ENCODE measurements around the gene ERP27. TPM values are rescaled to one million over a fixed set of nuclear protein-coding genes. Genes with fewer than 3 reads are reported as not detected.

Gene ERP27
- total and polyA plus RNA-seq, 2 of the 8 experiments (the other 6 are each of a cell fraction or from before 2014, with no cell fraction given), result not detected

- no peak for TF ChIP-seq BRCA1 (IDR thresholded peaks at IDR 0.05; ENCODE audit: low read depth, low read length)
- TF ChIP-seq RBBP5 (IDR thresholded peaks at IDR 0.05; ENCODE audit: borderline replicate concordance, low read depth, low read length), result no peak
These were observed 59.8 kb downstream of the ERP27 start (continued) for GRCh38 chr12:14878488-14878887.

Measured in H1 (cell line).